GM18499 (cell line): ENCODE data around the gene CLDN6.
A peak's percentile ranks its signal among the peaks of the same experiment; 100 is the strongest.

Experiments
- ATAC-seq: cut with Tn5 transposase; IDR thresholded peaks from one replicate; pipeline ENCODE4 v1.9.1; 2021; ENCODE audit warnings: moderate number of reproducible peaks; ENCODE audit not compliant: insufficient read depth, unreplicated experiment

Gene CLDN6

DNA sequence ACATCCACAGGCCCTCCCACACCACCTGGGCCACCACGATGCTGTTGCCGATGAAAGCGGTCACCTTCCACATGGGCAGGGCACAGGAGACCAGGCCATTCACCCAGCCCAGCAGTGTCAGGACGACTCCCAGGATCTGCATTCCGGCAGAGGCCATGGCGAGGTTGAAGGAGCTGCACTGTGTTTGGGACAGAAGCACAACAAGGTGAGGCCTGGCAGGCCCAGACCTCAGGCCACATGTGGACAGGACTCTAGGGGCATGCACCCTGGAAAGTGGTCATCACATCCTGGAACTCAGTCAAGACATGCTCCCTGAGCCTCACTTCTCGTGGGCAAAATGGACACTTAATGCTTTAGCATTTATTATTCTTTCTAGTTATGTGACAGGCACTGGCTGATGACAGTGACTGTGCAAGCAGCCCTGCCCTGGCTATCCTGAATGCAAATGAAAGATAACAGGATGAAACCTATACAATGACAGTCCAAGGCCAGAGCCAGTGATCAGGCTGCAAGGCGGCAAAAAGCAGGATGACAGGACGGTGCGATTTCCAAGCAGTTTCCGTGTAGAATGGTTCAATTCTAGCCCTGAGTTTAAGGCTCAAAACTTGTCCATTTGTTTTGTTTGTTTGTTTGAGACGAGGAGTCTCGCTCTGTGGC is 2.0 kb downstream of the CLDN6 start:
- no peak for ATAC-seq

DNA sequence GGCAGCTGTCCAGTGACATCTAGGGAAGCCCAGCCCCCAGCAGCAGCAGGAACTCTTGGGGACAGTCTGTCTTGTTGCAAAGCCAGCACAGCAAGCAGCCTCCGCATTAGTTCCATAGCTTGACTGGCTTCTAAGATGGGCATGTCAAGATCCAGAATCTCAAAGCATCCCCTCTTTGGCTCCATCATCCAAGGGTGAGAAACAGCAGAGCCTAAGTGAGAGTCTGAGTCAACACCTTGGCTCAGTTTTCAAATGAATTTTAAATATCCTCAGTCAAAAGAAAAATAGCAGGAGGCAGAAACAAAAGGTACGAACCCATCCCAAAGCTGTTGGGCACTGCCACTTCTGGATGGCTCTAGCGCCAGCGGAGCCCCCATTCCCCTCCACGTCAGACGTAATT is 3.0 kb downstream of the CLDN6 start:
- no peak for ATAC-seq

DNA sequence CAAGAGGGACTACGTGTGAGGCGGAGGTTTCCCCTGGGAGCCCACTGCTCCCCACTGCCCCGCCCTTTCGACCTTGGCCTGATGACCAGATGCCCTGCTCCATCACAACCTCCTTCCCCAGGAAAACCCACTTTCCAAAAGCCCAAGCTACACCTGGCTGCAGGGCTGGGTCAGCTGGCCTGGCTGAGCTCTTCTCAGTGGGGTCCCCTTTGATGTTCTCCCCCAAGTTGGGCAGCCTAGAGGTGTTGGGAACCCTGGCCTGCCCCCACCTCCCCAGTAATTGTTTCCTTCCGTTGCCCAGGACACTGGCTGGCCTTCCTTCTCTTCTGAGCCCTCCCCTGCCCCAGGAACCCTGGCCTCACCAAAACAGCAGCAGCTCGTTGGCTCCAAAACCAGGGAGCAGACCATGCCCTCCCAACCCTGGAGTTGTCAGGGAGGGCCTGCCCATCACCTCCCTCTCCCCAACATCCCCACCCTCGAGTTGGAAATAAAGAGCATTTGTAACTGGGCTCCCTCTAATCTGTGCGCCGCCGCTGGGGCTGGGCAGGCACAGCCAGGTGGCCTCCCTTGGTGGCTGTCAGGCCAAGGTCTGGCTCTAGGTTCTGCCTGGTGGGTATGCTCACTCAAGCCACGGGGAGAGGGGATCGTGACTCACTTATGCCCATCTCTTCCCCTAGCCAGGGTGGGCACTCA is 3.8 kb downstream of the CLDN6 start:
- no peak for ATAC-seq

- ATAC-seq: no peak
Measured at GRCh38 chr16:3013491-3013951, 4.5 kb downstream of the CLDN6 start.

- ATAC-seq: no peak
Measured at GRCh38 chr16:3012828-3013420, 5.1 kb downstream of the CLDN6 start, which contains the start of gene CLDN9. Gene CLDN9, plus strand, starts transcription at chr16:3012923. Its CDS starts 440 bp downstream, at chr16:3013363.

GRCh38 chr16:3012246-3012645 is 5.7 kb downstream of the CLDN6 start:
- ATAC-seq: no peak

GRCh38 chr16:3010510-3010909 is 7.5 kb downstream of the CLDN6 start:
- no peak for ATAC-seq

DNA sequence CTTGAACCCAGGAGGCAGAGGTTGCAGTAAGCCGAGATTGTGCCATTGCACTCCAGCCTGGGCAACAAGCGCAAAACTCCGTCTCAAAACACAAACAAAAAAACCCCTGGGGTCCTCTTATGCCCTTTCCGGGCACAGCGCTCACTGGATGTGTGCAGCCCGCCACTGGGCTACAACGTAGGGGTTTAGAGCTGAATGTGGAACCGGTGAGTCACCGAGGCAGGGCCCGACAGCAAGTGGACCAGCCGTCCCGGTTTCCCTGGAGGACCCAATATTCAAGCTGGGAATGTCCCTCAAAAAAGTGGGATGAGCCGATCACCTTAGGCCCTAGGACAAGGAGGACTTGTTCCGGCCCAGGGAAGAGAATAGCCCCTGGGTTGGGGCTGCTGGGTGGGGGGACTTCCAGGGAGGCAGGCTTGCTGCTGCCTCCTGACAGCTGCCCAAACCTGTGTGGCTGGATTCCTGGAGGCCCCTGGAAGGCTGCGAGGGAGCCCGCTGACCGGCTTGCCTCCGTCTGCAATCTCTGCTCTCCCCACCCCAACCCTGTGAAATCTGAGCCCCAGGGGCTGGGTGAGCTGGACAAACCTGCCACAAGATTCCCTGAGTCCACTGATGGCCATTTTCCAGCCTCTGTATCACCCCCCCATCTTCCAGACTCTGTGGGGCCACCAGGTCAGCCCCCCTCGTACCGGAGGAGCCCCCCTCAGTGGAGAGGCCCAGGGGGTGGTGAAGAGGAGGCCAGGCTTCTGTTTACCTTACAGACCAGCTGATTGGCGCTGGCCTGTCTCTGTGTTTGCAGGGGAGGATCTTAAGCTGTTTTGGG is 8.2 kb downstream of the CLDN6 start:
- ATAC-seq: no peak

DNA sequence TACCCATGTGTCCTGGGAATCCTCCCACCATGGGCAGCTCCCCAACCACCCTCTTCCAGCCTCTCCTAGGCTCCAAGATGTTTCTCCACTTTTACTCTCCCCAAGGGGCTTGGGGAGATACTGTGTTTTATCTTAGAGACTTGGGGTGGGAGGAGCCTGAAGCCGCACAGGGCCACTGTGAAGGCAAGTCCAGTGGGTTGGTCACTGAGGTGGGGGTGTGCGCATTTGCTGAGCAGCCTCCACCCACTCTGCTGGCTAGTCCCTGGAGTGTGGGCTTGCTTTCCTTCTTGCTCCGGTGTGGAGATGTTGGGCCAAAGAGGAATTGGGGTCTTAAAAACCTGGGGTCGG is 9.3 kb downstream of the CLDN6 start:
- no peak for ATAC-seq

DNA sequence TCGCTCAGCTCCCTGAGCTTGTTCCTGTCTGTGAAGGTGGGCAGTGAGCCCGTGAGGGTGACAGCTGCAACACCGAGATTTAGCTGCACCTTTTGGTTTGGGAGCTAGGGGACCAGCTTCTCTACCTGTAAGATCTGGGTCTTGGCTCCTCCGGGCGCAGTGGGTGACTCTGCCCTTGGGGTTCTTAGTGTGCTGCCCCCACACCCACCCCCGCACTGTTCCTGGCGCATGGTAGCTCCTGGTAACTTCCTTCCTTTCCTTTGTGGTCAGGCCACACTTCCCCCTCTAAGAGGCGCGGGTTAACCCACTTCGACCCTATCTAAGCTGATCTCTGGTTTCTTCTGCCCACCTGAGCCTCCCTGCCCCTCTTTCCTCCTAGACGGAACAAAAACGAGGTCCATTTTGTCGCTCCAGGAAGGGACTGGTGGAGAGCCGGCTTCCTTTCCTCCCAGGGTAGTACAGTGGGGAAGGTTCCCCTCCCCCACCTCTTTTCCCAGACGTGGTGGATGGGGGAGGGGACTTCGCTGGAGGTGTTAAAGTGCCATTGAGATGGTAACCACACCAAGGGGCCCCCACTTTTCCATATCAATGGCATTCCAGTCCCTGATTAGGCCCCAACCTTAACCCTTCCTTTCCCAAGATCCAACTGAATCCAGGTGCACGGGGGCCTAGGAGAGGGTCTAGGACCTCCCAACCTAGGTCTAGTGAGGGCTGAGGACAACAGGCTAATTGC is 9.9 kb downstream of the CLDN6 start:
- no peak for ATAC-seq

DNA sequence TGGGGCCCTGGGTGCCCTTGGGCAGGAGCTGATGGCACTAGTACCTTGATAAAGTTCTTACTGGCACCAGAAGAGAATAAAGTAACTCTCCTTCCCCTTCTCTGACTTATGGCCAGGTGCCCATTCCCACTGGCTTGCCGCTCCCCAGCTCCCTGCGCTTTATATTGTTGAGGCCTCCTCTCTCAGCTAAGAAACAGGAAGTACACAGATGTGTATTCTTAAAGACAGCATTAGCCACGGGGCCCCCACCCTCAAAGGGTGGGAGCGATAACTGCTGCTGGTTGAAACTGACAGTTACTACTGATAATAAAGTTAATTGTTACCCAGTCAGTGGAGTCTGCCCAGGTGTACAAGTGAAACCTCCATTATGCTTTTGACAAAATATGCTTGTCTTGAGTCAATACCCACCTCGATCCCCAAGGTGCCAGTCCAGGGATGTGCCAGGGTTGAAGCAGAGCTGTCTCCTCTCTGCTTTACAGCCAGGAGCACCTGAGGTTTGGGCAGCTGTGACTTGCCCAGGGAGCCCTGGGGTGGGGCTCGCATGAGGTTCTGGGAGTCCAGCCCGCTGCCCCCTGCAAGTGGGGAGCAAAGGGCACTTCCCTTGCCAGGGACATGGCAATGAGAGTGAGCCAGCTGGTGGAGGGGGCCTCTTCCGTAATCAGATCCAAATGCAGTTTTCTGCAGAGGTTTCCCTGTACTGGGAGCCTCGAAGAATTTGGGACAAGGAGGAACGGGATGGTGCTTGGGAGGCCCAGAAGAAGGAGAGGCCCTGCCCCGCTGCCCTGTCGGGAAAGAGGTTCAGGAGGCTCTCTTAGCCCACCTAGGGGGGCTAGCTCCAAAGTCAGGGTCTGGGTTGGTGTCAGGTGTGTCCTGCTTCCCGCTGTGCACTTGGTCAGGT is 10.7 kb downstream of the CLDN6 start:
- no peak for ATAC-seq

DNA sequence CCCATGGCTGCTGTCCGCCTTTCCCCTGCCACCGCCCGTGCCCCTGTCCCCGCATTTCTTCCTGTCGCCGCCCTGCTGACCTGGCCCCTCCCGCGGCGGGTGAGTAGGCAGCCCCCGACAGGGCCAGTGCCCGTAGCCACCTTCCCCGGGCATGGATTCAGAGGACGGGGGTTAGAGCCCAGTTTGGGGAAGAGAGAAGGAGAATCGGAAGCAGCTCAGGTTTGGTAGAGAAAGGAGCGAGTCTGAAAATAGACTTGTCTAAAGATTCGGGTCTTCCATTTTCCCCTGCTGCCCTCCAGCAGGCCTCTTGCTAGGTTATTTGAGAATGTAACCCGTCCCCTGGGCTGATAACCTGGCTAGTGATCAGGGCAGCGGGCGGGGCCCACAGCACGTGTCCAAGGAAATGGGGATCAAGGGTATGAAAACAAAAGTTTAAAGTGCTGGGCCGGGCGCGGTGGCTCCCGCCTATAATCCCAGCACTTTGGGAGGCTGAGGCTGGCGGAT is 13.2 kb downstream of the CLDN6 start:
- ATAC-seq: no peak

DNA sequence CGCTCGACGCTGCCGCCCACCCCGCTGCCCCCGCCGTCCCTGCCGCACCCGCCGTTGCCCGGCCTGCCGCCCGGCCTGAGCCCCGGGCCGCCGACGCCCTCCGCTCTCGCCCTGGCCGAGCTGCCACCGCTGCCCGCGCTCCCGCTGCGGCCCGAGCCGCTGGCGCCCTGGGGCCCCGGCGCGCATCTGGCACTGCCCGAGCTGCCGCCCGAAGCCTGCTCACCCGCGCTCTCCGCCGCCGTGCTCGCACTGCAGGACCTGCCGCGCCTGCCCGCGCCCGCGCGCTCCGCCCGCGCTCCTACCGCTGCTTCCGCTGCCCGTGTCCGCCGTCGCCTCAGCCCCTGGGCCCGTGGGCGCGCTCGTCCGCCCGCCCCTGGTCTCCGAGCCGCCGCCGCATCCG is 13.7 kb downstream of the CLDN6 start:
- ATAC-seq: no peak

- peak; percentile 85 for ATAC-seq
Measured at GRCh38 chr16:3003582-3004270, 14.3 kb downstream of the CLDN6 start.

DNA sequence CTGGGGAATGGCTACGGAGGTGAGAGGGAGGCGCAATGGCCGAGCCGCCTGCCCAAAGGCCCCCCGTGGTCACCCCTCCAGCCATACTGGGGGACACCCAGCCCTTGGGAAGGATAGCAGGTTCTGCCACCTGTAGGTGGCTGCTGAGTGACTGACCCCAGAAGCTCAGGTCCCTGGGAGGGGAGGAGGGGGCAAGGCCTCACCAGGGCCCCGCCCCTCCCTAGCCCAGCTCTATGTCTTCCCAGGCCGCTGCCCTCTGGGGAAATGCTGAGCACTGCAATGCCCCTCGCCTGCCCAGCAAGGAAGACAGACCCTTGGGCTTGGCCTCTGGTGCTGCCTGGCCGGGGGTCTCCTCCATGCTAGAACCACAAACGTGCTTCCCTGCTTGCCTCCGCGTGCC is 16.7 kb downstream of the CLDN6 start:
- ATAC-seq: no peak

DNA sequence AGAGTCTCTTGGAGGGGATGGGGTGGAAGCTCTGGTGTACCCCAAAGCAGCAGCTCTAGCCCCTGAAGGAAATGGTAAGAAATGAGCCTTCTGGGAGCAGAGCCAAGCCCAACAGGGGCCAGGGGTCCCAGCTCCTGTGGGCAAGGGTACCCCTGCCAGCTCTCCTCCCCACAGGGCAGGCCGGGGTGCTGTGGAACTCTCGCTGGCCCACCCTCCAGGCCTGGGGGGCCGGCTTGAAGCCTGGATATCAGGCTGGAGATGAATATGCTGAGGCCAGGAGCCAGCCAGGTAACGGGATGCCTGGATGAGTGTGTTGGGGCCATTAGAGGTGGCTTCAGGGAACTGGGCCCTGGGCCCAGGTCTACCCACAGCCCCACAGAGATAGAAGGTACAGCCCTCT is 17.4 kb downstream of the CLDN6 start:
- no peak for ATAC-seq

- ATAC-seq: no peak
Measured at GRCh38 chr16:2999929-3000328, 18.1 kb downstream of the CLDN6 start.

DNA sequence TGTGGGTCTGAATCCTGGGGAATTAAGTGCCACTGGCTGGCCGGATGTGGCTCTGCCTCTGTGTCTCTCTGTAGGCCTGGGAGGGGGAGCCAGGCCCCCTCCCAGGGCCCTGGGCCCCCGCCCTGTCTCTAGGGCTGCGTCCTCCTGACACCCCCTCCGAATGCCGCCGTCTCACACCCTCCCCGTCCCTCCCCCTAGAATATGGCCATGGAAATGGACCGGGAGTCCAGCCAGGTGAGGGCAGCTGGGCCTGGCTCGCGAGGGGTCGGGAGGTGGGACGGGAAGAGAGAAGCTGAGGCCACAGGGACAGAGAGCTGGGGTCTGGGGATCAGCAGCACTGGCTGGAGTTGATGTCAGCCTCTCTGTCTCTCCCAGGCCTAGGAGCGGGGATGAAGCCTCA is 21.7 kb downstream of the CLDN6 start:
- no peak for ATAC-seq
